HL-60 (cell line): ENCODE data around the gene NAT9.

Experiments used
- DNase-seq, 2 experiments: peaks; one replicate each; pipeline ENCODE4 v3.0.0-alpha.2; 2010 to 2020; ENCODE audit warnings: low read depth in 1 of 2, low spot score in 1 of 2
- H3K27ac ChIP-seq: fragments of 250-450 bp; sonication (Bioruptor Pico); replicated peaks from 2 replicates; pipeline ENCODE4 v1.5.1; 2020; ENCODE audit warnings: mild to moderate bottlenecking, moderate library complexity
- H3K27me3 ChIP-seq: fragments of 250-450 bp; sonication (Bioruptor Pico); 2 replicates; pipeline ENCODE4 v1.5.1; 2021; ENCODE audit warnings: mild to moderate bottlenecking, moderate library complexity; ENCODE audit not compliant: insufficient read depth, poor library complexity, severe bottlenecking
- H3K4me3 ChIP-seq: replicated peaks from 2 replicates; pipeline ENCODE4 v1.5.1; 2011; ENCODE audit warnings: mild to moderate bottlenecking, control low read depth, low read length; ENCODE audit not compliant: insufficient read depth
- GABPA ChIP-seq: IDR thresholded peaks from 2 replicates; pipeline ENCODE4 v1.6.1; 2012; ENCODE audit warnings: low read depth
- POLR2AphosphoS5 ChIP-seq: IDR thresholded peaks from 2 replicates; pipeline ENCODE4 v1.6.1; 2012; ENCODE audit warnings: low read depth
- SPI1 ChIP-seq: IDR thresholded peaks from 2 replicates; pipeline ENCODE4 v1.6.1; 2012; ENCODE audit warnings: low read depth, mild to moderate bottlenecking, borderline replicate concordance
- TF ChIP-seq, protein P1 (sequence below): IDR thresholded peaks from 2 replicates; pipeline ENCODE4 v1.6.1; 2012; ENCODE audit warnings: low read depth; ENCODE audit not compliant: insufficient replicate concordance
- TF ChIP-seq, protein P2 (sequence below): IDR thresholded peaks from one replicate; pipeline ENCODE4 v1.5.1; 2011; ENCODE audit warnings: low read length, control low read depth, inconsistent platforms; ENCODE audit not compliant: insufficient read depth

NAT9 gene

DNA sequence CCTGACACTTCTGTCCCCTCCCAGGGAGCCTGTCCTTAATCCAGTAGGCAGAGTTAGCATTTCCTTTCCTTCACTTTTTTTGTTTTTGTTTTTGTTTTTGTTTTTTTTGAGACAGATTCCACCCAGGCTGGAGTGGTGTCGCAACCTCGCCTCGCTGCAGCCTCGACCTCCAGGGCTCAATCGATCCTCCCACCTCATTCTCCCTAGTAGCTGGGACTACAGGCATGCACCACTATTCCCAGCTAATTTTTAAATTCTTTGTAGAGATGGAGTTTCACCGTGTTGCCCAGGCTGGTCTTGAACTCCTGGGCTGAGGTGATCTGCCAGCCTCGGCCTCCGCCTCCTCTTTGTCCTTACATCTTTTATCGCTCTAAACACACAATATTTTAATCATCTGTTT is 23.7 kb downstream of the NAT9 start:
- DNase-seq, result no peak
- Histone ChIP-seq H3K4me3 (no peak overlapping the region), H3K27ac (peak overlapping the region; percentile 64), H3K27me3 (no peaks in the 10 kb centered on the region)
- TF ChIP-seq POLR2AphosphoS5, result no peak

DNA sequence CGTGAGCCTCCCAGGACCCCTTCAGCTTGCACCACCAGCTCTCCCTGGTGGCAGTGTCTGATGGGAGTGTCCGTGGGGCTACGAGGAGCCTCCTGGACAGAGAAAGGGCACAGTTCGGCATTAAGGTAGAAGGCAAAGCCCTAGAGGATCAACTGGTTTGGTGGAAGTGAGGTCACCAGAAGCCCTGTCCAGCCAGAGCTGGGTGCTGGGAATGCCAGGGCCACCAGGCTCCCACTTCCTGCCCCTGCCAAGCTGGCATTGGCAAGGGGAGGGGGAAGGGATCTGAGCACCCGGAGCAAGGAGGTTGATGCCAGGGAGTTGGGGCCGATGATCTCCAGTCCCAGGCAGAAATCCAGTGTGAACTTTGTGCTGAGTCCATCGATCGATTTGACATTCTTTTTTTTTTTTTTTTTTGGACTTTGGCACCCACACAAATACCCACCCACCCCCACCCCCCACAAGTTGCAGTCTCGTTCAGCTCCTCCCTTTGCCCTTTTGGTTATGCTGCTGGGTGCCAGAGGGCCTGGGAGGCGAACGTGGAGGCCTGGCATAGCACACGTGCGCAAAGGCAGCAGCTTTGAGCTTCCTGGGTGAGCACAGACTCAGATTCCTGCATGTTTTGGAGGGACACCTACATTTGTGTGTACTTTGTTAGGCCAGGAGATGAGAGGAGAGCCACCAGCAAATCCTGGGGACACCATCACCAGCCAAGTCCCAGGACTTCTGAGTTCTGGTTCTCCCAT is 25.6 kb downstream of the NAT9 start:
- DNase-seq, result no peak
- no peak for TF ChIP-seq SPI1
- no peak for TF ChIP-seq GABPA
- TF ChIP-seq, protein P1, sequence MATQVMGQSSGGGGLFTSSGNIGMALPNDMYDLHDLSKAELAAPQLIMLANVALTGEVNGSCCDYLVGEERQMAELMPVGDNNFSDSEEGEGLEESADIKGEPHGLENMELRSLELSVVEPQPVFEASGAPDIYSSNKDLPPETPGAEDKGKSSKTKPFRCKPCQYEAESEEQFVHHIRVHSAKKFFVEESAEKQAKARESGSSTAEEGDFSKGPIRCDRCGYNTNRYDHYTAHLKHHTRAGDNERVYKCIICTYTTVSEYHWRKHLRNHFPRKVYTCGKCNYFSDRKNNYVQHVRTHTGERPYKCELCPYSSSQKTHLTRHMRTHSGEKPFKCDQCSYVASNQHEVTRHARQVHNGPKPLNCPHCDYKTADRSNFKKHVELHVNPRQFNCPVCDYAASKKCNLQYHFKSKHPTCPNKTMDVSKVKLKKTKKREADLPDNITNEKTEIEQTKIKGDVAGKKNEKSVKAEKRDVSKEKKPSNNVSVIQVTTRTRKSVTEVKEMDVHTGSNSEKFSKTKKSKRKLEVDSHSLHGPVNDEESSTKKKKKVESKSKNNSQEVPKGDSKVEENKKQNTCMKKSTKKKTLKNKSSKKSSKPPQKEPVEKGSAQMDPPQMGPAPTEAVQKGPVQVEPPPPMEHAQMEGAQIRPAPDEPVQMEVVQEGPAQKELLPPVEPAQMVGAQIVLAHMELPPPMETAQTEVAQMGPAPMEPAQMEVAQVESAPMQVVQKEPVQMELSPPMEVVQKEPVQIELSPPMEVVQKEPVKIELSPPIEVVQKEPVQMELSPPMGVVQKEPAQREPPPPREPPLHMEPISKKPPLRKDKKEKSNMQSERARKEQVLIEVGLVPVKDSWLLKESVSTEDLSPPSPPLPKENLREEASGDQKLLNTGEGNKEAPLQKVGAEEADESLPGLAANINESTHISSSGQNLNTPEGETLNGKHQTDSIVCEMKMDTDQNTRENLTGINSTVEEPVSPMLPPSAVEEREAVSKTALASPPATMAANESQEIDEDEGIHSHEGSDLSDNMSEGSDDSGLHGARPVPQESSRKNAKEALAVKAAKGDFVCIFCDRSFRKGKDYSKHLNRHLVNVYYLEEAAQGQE, result no peak
- TF ChIP-seq, protein P2, sequence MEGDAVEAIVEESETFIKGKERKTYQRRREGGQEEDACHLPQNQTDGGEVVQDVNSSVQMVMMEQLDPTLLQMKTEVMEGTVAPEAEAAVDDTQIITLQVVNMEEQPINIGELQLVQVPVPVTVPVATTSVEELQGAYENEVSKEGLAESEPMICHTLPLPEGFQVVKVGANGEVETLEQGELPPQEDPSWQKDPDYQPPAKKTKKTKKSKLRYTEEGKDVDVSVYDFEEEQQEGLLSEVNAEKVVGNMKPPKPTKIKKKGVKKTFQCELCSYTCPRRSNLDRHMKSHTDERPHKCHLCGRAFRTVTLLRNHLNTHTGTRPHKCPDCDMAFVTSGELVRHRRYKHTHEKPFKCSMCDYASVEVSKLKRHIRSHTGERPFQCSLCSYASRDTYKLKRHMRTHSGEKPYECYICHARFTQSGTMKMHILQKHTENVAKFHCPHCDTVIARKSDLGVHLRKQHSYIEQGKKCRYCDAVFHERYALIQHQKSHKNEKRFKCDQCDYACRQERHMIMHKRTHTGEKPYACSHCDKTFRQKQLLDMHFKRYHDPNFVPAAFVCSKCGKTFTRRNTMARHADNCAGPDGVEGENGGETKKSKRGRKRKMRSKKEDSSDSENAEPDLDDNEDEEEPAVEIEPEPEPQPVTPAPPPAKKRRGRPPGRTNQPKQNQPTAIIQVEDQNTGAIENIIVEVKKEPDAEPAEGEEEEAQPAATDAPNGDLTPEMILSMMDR, result no peak
- TF ChIP-seq POLR2AphosphoS5, result no peak
- Histone ChIP-seq H3K27me3 (no peaks in the 10 kb centered on the region), H3K27ac (peak overlapping the region; percentile 83), H3K4me3 (peak overlapping the region; percentile 93)

DNA sequence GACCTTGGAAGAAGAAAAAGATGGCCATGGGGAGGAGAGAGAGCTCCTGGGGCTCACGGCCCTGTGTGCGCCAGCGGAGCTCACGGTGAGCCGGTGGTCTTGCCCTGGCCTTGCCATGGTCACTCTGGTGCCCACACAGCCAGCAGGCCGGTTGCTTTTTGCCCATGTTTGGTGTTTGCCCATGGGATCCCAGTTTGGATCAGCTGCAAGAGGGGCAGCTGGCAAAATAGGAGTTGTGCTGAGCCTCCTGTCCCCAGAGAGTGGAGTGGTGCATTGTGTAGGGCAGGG is 26.2 kb downstream of the NAT9 start:
- no peak for TF ChIP-seq POLR2AphosphoS5
- TF ChIP-seq GABPA, result no peak
- TF ChIP-seq, protein P1, result no peak
- TF ChIP-seq, protein P2, result no peak
- no peak for TF ChIP-seq SPI1
- peak overlapping the region; percentile 83 for H3K27ac ChIP-seq
- H3K27me3 ChIP-seq, result no peaks in the 10 kb centered on the region
- DNase-seq, result no peak
- peak overlapping the region; percentile 93 for H3K4me3 ChIP-seq

DNA sequence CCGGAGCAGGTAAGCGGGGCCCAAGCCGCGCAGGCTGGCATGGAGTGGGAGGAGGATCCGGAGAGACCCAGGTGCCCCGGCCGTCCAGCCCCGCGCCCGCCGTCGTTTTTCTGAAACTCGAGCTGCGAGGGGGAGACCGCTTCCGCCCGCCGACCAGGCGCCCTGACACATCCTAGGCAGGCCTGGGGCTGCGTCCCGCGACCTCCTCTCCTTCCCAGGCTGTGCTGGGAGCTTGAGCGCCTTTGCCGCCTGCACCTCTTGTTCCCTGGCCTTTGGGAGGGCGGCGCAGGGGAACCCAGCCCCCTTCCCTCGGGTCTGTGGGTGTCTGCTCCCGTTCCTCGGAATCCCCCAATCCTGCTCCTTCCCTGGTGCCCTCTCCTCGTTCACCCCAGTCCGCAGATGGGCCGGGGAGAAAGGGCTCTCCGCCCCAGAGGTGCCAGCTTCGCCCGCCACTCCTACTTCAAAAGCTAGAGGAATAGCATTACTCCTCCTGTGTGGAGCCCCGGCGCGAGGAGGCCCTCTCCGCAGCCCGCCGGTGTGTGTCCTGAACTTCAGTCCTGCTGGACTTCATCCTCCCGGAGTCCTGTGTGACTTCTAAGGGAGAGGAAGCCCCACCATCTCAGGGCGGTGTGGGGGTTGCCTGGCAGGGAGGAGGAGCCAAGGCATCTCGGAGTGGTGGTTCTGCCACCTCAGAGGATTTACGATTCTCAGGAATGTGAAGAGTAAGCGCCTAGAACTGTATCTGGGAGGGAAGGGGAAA is 26.7 kb downstream of the NAT9 start:
- no peak for DNase-seq
- peak overlapping the region; percentile 83 for H3K27ac ChIP-seq
- peak overlapping the region; percentile 93 for H3K4me3 ChIP-seq
- H3K27me3 ChIP-seq, result no peaks in the 10 kb centered on the region
- TF ChIP-seq, protein P1, result no peak
- TF ChIP-seq SPI1, result no peak
- TF ChIP-seq POLR2AphosphoS5, result no peak
- TF ChIP-seq, protein P2, result no peak
- TF ChIP-seq GABPA, result no peak
